ENCODE measurements around the gene LCE1F. TPM values are rescaled to one million over a fixed set of nuclear protein-coding genes. Genes with fewer than 3 reads are reported as not detected.

Gene LCE1F
- total and polyA plus RNA-seq, 9 donors = not detected

DNA sequence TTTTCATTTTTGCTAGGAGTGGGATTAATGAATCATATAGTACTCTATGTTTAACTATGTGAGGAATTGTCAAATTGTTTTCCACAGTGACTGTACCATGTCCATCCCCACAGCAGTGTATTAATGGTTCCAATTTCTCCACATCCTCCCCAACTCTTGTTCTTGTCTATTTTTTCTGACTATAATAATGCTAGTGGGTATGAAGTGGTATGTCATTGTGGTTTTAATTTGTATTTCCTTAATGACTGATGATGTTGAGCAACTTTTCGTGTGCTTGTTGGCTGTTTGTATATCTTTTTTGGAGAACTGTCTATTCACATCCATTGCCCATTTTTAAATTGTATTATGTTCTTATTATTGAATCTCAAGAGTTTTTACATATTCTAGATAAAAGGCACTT is 27.1 kb upstream of the LCE1F start:
- WGBS (ENCODE audit: insufficient coverage) = no CpG with 5 or more reads among the region's 1 CpG

DNA sequence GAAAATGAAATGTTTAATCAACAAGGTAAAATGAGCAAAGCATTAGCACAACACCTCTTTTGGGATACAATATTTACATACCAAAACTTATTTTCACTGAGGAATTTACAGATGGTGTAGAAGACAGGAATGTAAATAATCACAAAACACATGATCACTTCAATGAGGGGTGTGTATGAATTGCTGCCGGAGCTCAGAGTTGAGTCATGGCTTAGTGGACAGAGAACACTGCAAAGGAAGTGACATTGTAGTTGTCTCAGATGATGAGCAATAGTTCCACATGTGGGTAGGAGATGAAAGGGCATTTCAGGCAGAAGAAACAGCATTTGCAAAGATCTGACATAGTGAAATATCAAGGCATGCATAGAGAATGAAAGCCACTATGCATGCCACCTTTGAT is 22.7 kb upstream of the LCE1F start:
- no CpG with 5 or more reads among the region's 1 CpG for WGBS (ENCODE audit: insufficient coverage)
- Histone ChIP-seq H3K9me3 (replicated peaks; ENCODE audit: control insufficient read depth, low read depth, low read length) (no peaks in the 10 kb centered on the region), H3K27ac (ENCODE audit: low read length) (no peak overlapping the region), H3K27me3 (ENCODE audit: control insufficient read depth, insufficient read depth, low read length) (peaks cover 2% of the 10 kb centered on the region), H3K4me3 (ENCODE audit: low read length) (no peak overlapping the region), H3K4me1 (ENCODE audit: control insufficient read depth, insufficient read depth, low read length) (no peaks in the 10 kb centered on the region), H3K36me3 (ENCODE audit: control insufficient read depth, insufficient read depth, low read length) (no peaks in the 10 kb centered on the region)
- no peak for DNase-seq

More for the DNA sequence above, 27.1 kb upstream of the LCE1F start:
- peaks cover 2% of the 10 kb centered on the region for H3K27me3 ChIP-seq (ENCODE audit: control insufficient read depth, insufficient read depth, low read length)
- no peaks in the 10 kb centered on the region for H3K9me3 ChIP-seq (replicated peaks; ENCODE audit: control insufficient read depth, low read depth, low read length)
- H3K36me3 ChIP-seq (ENCODE audit: control insufficient read depth, insufficient read depth, low read length) = no peaks in the 10 kb centered on the region
- no peak overlapping the region for H3K4me3 ChIP-seq (ENCODE audit: low read length)
- no peak overlapping the region for H3K27ac ChIP-seq (ENCODE audit: low read length)
- H3K4me1 ChIP-seq (ENCODE audit: control insufficient read depth, insufficient read depth, low read length) = no peaks in the 10 kb centered on the region
- DNase-seq = no peak

DNA sequence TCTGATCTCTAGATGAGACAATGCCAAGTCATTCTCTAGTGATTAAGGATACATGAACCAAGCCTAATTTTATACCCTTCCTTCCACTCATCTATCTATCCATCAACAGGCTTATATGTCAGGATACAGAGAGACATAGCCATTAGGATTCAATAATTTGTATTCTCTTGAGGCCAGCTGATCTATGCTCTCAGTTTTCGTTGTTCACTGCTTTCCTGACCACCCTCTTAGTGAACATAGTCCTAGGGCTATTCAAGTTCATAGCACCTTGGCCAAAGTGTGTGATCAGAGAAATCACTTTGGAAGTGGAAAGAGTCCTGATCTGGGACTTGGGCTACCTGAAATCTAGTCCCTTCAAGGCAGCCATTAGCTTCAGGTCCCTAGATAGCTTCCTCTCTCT is 21.4 kb upstream of the LCE1F start:
- Histone ChIP-seq H3K36me3 (ENCODE audit: control insufficient read depth, insufficient read depth, low read length) (no peaks in the 10 kb centered on the region), H3K27ac (ENCODE audit: low read length) (no peak overlapping the region), H3K4me3 (ENCODE audit: low read length) (no peak overlapping the region), H3K9me3 (replicated peaks; ENCODE audit: control insufficient read depth, low read depth, low read length) (no peaks in the 10 kb centered on the region), H3K4me1 (ENCODE audit: control insufficient read depth, insufficient read depth, low read length) (no peaks in the 10 kb centered on the region), H3K27me3 (ENCODE audit: control insufficient read depth, insufficient read depth, low read length) (peaks cover 2% of the 10 kb centered on the region)
- no peak for DNase-seq
- WGBS (ENCODE audit: insufficient coverage) = no CpG with 5 or more reads among the region's 1 CpG

DNA sequence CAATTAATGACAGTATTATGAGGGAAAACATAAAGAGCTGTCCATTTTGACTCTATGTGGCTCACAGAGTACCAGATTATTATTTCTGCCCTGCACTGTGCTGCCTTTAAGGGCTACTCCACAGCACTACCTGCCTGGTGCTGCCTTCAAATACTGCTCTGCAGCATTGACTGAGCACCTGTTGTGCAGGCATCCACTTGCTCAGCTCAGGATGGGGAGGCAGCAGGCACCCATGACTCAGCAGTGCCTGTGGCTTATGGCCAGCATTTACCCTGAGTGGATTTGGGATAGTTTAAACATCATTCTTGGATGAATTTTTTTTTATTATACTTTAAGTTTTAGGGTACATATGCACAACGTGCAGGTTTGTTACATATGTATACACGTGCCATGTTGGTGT is 18.1 kb upstream of the LCE1F start:
- no peaks in the 10 kb centered on the region for H3K4me1 ChIP-seq (ENCODE audit: control insufficient read depth, insufficient read depth, low read length)
- H3K27ac ChIP-seq (ENCODE audit: low read length) = no peak overlapping the region
- H3K9me3 ChIP-seq (replicated peaks; ENCODE audit: control insufficient read depth, low read depth, low read length) = no peaks in the 10 kb centered on the region
- H3K27me3 ChIP-seq (ENCODE audit: control insufficient read depth, insufficient read depth, low read length) = no peaks in the 10 kb centered on the region
- no peaks in the 10 kb centered on the region for H3K36me3 ChIP-seq (ENCODE audit: control insufficient read depth, insufficient read depth, low read length)
- WGBS (ENCODE audit: insufficient coverage) = no CpG with 5 or more reads among the region's 2 CpGs
- no peak overlapping the region for H3K4me3 ChIP-seq (ENCODE audit: low read length)
- DNase-seq = no peak

DNA sequence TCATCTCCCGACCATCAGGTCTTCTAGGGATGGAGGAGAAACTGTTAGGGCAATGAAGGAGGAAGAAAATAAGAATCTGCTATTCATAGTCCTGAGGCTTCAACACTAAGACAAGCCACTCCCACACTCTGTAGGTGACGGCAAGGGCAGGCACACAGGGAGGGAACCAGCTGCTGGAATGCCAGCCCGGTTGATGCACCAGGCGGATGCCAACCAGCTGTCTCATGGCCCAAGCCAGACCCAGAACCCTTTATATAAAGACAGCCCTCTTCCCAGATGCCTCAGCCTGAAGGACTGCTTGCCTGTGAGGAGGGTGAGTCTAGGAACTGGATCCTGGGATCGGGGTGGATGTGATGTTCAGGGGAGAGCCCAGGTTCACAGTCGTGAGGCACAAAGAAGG is 17.2 kb upstream of the LCE1F start, which contains the start of gene KPRP:
Gene KPRP (plus strand): TSS at position 279 of the 400 bp plus-strand sequence. CDS start 1,564 bp downstream, outside the sequence.
- Histone ChIP-seq H3K27me3 (ENCODE audit: control insufficient read depth, insufficient read depth, low read length) (no peaks in the 10 kb centered on the region), H3K4me3 (ENCODE audit: low read length) (no peak within 1 kb of the TSS), H3K4me1 (ENCODE audit: control insufficient read depth, insufficient read depth, low read length) (no peaks in the 10 kb centered on the region), H3K36me3 (ENCODE audit: control insufficient read depth, insufficient read depth, low read length) (no peaks in the 10 kb centered on the region), H3K27ac (ENCODE audit: low read length) (no peak within 1 kb of the TSS), H3K9me3 (replicated peaks; ENCODE audit: control insufficient read depth, low read depth, low read length) (no peaks in the 10 kb centered on the region)
- 64% methylated on average over 3 of the region's 6 CpGs for WGBS (ENCODE audit: insufficient coverage)
- DNase-seq = no peak

DNA sequence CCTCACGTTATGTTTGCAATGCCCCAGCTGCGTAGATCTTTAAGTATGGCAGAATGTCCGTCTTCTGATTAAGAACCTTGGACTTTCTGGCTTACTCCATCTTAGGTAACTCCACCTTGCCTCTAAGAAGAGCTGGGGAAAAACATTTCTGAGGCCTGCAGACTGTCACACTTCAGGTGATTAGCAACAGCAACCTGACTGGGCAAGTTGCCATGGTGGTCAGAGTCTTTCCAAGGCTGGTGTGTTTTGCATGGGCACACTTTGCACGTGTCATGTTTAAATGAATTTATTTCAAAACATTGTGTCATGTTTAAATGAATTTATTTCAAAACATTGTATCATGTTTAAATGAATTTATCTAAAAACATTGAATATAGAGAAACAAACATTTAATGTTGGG is 16.3 kb upstream of the LCE1F start:
- 90% methylated on average over 1 of the region's 4 CpGs for WGBS (ENCODE audit: insufficient coverage)
- DNase-seq = no peak
- H3K4me1 ChIP-seq (ENCODE audit: control insufficient read depth, insufficient read depth, low read length) = no peaks in the 10 kb centered on the region
- no peaks in the 10 kb centered on the region for H3K27me3 ChIP-seq (ENCODE audit: control insufficient read depth, insufficient read depth, low read length)
- H3K4me3 ChIP-seq (ENCODE audit: low read length) = no peak overlapping the region
- H3K36me3 ChIP-seq (ENCODE audit: control insufficient read depth, insufficient read depth, low read length) = no peaks in the 10 kb centered on the region
- no peaks in the 10 kb centered on the region for H3K9me3 ChIP-seq (replicated peaks; ENCODE audit: control insufficient read depth, low read depth, low read length)
- no peak overlapping the region for H3K27ac ChIP-seq (ENCODE audit: low read length)

DNA sequence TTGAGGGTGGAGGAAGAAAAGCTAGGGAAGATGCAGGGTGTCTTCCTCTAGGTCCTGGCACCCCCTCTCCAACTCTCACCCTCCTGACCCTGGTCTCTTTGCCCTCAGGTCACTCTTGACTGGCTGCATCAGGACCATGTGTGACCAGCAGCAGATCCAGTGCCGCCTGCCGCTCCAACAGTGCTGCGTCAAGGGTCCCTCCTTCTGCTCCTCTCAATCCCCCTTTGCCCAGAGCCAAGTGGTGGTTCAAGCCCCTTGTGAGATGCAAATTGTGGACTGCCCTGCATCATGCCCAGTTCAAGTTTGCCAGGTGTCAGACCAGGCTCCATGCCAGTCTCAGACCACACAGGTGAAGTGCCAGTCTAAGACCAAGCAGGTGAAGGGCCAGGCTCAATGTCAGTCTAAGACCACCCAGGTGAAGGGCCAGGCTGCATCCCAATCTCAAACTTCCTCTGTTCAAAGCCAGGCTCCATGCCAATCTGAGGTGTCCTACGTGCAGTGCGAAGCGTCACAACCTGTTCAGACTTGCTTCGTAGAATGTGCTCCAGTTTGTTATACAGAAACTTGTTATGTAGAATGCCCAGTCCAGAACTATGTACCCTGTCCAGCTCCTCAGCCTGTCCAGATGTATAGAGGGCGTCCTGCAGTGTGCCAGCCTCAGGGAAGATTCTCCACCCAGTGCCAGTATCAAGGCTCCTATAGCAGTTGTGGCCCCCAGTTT is 15.3 kb upstream of the LCE1F start:
- no peak for DNase-seq

DNA sequence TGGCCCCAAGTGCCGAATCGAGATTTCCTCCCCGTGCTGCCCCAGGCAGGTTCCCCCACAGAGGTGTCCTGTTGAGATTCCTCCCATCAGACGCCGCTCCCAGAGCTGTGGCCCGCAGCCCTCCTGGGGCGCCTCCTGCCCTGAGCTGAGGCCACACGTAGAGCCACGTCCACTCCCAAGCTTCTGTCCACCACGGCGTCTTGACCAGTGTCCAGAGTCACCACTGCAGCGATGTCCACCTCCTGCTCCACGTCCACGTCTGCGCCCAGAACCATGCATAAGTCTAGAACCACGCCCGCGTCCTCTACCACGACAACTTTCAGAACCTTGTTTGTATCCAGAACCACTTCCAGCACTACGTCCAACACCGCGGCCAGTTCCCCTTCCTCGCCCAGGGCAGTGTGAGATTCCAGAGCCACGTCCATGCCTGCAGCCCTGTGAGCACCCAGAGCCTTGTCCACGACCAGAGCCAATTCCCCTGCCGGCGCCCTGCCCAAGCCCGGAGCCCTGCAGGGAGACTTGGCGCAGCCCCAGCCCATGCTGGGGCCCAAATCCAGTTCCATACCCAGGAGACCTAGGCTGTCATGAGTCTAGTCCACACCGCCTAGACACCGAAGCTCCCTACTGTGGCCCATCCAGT is 14.3 kb upstream of the LCE1F start:
- Histone ChIP-seq H3K4me3 (ENCODE audit: low read length) (no peak overlapping the region), H3K36me3 (ENCODE audit: control insufficient read depth, insufficient read depth, low read length) (no peaks in the 10 kb centered on the region), H3K4me1 (ENCODE audit: control insufficient read depth, insufficient read depth, low read length) (no peaks in the 10 kb centered on the region), H3K27ac (ENCODE audit: low read length) (no peak overlapping the region), H3K27me3 (ENCODE audit: control insufficient read depth, insufficient read depth, low read length) (no peaks in the 10 kb centered on the region), H3K9me3 (replicated peaks; ENCODE audit: control insufficient read depth, low read depth, low read length) (no peaks in the 10 kb centered on the region)
- no peak for DNase-seq
- 90% methylated on average over 31 of the region's 31 CpGs for WGBS (ENCODE audit: insufficient coverage)

More for the DNA sequence above, 15.3 kb upstream of the LCE1F start:
- H3K27me3 ChIP-seq (ENCODE audit: control insufficient read depth, insufficient read depth, low read length) = no peaks in the 10 kb centered on the region
- WGBS (ENCODE audit: insufficient coverage) = 82% methylated on average over 5 of the region's 8 CpGs
- H3K27ac ChIP-seq (ENCODE audit: low read length) = no peak overlapping the region
- H3K36me3 ChIP-seq (ENCODE audit: control insufficient read depth, insufficient read depth, low read length) = no peaks in the 10 kb centered on the region
- H3K9me3 ChIP-seq (replicated peaks; ENCODE audit: control insufficient read depth, low read depth, low read length) = no peaks in the 10 kb centered on the region
- no peak overlapping the region for H3K4me3 ChIP-seq (ENCODE audit: low read length)
- no peaks in the 10 kb centered on the region for H3K4me1 ChIP-seq (ENCODE audit: control insufficient read depth, insufficient read depth, low read length)

DNA sequence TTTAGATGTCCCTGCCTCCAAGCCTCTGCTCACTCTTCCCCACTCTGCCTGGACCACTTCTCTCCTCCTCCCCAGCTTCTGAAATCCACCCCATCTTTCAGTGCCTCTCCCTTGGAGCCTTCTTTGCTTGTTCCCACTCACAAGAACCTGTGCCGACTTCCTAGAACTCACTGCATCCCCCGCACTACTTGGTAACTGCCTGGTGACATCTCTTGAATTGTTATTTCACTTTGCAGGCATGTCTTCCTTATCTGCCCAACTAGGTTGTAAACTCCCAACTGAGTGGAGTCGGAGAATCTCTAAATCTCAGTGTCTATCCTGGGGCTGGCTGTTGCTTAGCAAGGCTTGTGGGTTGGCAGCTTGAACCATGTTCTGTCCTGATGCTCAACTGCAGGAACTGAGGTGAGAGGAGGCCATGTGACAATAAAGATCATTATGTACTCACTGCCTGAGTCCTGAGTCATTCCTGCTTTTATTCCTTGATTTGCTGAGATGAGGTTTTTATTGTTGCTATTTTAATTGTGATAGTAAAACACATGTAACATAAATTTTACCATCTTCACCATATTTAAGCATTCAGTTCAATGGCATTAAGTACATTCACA is 13.2 kb upstream of the LCE1F start:
- WGBS (ENCODE audit: insufficient coverage) = 90% methylated on average over 2 of the region's 3 CpGs
- no peaks in the 10 kb centered on the region for H3K4me1 ChIP-seq (ENCODE audit: control insufficient read depth, insufficient read depth, low read length)
- no peak overlapping the region for H3K27ac ChIP-seq (ENCODE audit: low read length)
- no peaks in the 10 kb centered on the region for H3K27me3 ChIP-seq (ENCODE audit: control insufficient read depth, insufficient read depth, low read length)
- no peaks in the 10 kb centered on the region for H3K36me3 ChIP-seq (ENCODE audit: control insufficient read depth, insufficient read depth, low read length)
- H3K9me3 ChIP-seq (replicated peaks; ENCODE audit: control insufficient read depth, low read depth, low read length) = no peaks in the 10 kb centered on the region
- no peak overlapping the region for H3K4me3 ChIP-seq (ENCODE audit: low read length)
- no peak for DNase-seq

DNA sequence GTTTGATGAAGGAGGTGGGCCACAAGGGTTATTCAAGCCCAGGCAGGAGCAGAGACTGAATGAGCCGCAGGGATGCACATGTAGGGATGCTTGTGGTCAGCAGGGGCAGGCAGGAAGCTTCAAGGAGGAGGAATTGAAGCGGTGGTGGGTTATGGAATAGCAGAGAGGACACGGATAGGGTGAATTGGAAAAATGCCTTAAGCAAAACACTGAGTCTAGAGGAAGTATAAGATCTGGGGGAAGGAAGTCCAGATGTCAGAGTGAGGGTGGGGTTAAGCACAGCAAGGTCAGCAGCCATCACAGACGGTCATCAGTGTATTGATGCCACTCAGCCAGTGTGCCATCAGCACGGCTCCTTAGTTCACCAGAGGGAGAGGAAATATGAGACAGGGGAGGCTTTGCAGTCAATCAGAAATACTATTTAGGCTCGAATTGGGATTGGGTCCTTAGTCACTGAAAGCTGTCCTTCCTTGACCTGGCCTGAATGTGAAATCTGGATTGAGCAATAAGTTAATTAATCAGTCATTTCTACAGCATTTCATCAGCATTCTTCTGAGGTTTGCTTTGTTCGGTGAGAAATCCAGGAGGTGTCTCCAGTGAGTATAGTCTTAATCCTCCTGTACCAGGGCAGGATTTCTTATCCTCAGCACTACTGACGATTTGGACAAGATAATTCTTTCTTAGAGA is 6.0 kb upstream of the LCE1F start:
- WGBS (ENCODE audit: insufficient coverage) = 47% methylated on average over 6 of the region's 8 CpGs
- Histone ChIP-seq H3K9me3 (replicated peaks; ENCODE audit: control insufficient read depth, low read depth, low read length) (no peaks in the 10 kb centered on the region), H3K27me3 (ENCODE audit: control insufficient read depth, insufficient read depth, low read length) (no peaks in the 10 kb centered on the region), H3K4me1 (ENCODE audit: control insufficient read depth, insufficient read depth, low read length) (no peaks in the 10 kb centered on the region), H3K27ac (ENCODE audit: low read length) (no peak overlapping the region), H3K36me3 (ENCODE audit: control insufficient read depth, insufficient read depth, low read length) (no peaks in the 10 kb centered on the region), H3K4me3 (ENCODE audit: low read length) (no peak overlapping the region)
- DNase-seq = no peak
